IMR-90 (cell line): ENCODE measurements around the gene APC.

Experiments
- BHLHE40 ChIP-seq: fragments of 150-350 bp; IDR thresholded peaks from 2 replicates; pipeline ENCODE4 v1.6.1; 2016; ENCODE audit warnings: mild to moderate bottlenecking, low read depth, low read length
- CEBPB ChIP-seq: IDR thresholded peaks from 2 replicates; pipeline ENCODE4 v1.6.1; 2012; ENCODE audit warnings: low read depth, low read length, improper control_type of control experiment
- CHD1 ChIP-seq: IDR thresholded peaks from 2 replicates; pipeline ENCODE4 v1.6.1; 2012; ENCODE audit warnings: low read depth, low read length, improper control_type of control experiment
- FOS ChIP-seq: fragments of 150-350 bp; IDR thresholded peaks from 2 replicates; pipeline ENCODE4 v1.6.1; 2016; ENCODE audit warnings: low read depth, low read length
- MAFK ChIP-seq: IDR thresholded peaks from 2 replicates; pipeline ENCODE4 v1.6.1; 2012; ENCODE audit warnings: low read depth, low read length, improper control_type of control experiment
- MXI1 ChIP-seq: IDR thresholded peaks from 2 replicates; pipeline ENCODE4 v1.6.1; 2012; ENCODE audit warnings: low read depth, mild to moderate bottlenecking, low read length, moderate library complexity, borderline replicate concordance
- NFE2L2 ChIP-seq: fragments of 150-350 bp; IDR thresholded peaks from 2 replicates; pipeline ENCODE4 v1.6.1; 2016; ENCODE audit warnings: low read depth, mild to moderate bottlenecking, low read length
- POLR2A ChIP-seq: IDR thresholded peaks from 2 replicates; pipeline ENCODE4 v1.6.1; 2012; ENCODE audit warnings: mild to moderate bottlenecking, low read depth, low read length
- RAD21 ChIP-seq: IDR thresholded peaks from 2 replicates; pipeline ENCODE4 v1.6.1; 2012; ENCODE audit warnings: low read length, improper control_type of control experiment
- RFX5 ChIP-seq: IDR thresholded peaks from 2 replicates; pipeline ENCODE4 v1.8.0; 2012; ENCODE audit warnings: low read depth, mild to moderate bottlenecking, low read length, moderate library complexity
- SMC3 ChIP-seq: fragments of 150-350 bp; IDR thresholded peaks from 2 replicates; pipeline ENCODE4 v1.6.1; 2016; ENCODE audit warnings: low read depth, mild to moderate bottlenecking, antibody characterized with exemption, low read length, moderate library complexity
- USF2 ChIP-seq: fragments of 150-350 bp; IDR thresholded peaks from 2 replicates; pipeline ENCODE4 v1.6.1; 2017; ENCODE audit warnings: mild to moderate bottlenecking, antibody characterized with exemption, low read length, low read depth
- TF ChIP-seq, protein P1 (sequence below): conservative IDR thresholded peaks from 2 replicates; pipeline ENCODE4 v1.5.1; 2012; ENCODE audit warnings: mild to moderate bottlenecking, low read depth, low read length, improper control_type of control experiment

DNA sequence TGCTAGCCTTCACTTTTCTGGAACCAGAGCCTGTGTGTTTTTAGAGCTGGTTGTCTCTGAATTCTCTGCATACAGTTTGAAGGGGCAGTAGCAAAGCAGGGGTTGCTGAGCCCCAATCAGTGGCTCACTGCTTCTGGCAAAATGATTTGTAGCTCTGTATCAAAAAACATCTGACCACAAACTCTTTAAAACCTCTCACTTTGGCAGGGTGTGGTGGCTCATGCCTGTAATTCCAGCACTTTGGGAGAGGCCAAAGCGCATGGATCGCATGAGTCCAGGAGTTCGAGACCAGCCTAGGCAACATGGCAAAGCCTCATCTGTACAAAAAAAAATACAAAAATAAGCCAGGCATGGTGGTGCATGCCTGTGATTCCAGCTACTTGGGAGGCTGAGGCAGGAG is 28.3 kb upstream of the APC start:
- TF ChIP-seq POLR2A (no peak), BHLHE40 (no peak), USF2 (no peak), CHD1 (no peak), RFX5 (no peak), MXI1 (no peak), MAFK (no peak), SMC3 (no peak), FOS (no peak), CEBPB (no peak), NFE2L2 (no peak), RAD21 (no peak)
- TF ChIP-seq, protein P1, sequence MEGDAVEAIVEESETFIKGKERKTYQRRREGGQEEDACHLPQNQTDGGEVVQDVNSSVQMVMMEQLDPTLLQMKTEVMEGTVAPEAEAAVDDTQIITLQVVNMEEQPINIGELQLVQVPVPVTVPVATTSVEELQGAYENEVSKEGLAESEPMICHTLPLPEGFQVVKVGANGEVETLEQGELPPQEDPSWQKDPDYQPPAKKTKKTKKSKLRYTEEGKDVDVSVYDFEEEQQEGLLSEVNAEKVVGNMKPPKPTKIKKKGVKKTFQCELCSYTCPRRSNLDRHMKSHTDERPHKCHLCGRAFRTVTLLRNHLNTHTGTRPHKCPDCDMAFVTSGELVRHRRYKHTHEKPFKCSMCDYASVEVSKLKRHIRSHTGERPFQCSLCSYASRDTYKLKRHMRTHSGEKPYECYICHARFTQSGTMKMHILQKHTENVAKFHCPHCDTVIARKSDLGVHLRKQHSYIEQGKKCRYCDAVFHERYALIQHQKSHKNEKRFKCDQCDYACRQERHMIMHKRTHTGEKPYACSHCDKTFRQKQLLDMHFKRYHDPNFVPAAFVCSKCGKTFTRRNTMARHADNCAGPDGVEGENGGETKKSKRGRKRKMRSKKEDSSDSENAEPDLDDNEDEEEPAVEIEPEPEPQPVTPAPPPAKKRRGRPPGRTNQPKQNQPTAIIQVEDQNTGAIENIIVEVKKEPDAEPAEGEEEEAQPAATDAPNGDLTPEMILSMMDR: no peak
